HG02798 (cell line): ENCODE data around the gene ADORA1.

ENCODE experiments used
- ATAC-seq: cut with Tn5 transposase; IDR thresholded peaks from one replicate; pipeline ENCODE4 v1.9.1; 2021; ENCODE audit warnings: mild to moderate bottlenecking; ENCODE audit not compliant: unreplicated experiment, poor library complexity

Gene ADORA1

DNA sequence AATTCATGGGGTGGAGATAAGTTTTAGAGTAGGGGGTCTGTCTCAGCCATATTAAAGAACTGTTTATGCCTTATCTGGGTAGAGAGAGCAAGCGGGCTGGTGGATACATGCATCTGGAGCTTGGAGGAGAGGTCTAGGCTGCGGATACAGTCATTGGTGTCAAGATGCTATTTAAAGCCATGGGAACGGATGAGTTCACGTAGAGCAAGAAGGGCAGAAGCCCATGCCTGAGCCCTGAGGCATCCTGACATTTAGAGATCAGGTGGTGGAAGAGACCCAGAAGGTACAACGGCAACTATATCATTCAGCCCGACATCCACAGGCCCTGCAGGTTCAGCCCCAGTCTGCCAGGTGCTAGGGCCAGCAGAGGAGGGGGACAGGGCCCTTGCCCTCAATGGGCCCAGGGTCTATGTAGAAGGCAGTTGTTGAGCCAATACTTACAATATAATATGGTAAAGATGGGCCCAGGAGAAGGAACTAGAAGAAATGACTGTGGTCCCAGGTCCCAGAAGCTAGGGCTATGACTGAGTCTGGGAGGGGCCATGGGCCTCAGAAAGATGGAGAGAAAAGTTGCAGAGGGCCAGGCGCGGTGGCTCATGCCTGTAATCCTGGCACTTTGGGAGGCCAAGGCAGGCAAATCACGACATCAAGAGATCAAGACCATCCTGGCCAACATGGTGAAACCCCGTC, 74.1 kb downstream of the ADORA1 start:
- no peak for ATAC-seq

DNA sequence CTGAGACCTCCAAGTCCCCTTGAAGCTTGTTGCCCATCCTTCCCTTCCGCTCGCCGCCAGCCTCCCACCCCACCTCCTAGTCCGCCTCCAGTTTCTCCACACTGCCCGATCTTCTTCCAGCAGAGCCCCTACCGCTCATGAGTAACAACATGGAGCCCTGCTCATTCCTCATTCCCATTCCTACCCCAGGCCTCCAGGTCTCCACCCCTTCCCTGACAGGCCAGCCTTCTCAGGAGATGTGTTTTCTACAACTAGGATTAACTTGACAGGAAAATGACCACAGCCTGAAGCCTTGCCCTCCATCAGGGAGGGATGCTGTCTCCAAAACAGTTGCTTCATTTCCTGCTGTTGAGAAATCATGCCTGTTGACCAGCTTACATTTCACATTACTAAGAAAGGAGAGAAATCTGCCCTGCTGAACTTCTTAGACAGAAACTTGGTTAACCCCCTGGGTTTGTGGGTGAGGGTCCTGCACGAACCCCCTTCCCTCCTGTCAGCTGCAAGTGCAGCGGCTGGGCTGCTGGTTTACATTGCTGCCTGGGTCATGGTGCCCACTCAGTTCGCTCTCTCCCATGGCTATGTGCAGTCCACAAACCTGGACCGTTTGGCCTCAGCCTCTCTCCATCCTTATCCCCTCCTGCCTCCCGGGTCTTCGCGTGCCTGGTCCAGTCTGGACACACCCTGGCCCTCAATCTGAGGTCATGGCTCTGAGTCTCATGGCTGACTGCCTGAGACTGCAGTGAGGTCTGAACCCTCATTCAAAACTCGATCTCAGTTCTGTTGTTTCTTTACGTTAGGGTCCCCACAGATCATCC, 75.1 kb downstream of the ADORA1 start:
- no peak for ATAC-seq

DNA sequence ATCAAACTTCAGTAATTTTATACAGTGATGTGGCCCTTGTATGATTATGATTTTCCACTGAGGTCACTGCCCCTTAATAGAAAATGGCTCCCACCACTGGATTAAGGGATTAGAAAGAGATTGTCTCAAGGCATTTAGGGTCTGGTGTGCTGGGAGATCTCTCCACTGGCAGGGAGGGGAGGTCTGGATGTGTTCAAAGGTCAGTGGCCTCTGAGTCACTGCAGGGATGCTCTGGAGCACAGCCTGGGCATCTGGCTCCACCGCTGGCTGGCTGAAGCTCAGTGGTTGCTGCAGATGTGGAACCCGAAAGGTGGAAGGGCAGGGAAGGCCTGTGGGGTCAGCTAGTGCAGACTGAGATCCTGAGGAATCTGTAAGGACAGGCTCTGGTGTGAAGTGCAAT, 77.2 kb downstream of the ADORA1 start:
- no peak for ATAC-seq

DNA sequence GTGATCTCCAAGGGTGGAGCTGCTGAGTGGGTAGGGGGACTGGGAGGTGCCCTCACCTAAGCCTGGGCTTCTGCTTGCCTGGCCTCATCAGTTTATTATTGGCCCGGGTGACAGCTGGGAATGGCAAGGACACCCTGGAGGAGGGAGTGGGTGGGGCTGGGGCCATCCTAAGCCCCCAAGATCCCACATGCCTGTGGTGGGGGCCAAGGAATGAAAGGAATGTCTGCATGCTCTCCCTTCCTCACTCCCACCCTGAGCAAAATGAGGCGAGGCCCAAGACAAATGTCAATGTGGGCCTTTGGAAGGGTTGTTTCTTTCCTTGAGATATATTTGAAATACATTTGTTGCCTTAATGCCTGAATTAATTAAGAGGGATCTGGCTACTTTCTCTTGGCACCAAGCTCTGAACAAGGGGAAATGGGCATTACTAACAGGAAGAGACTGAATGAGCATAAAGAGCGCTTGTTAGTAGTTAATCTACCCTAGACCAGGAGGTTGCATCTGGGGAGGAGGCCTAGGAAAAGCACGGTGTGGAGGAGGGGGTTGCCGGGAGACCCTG, 78.7 kb downstream of the ADORA1 start:
- ATAC-seq = no peak

DNA sequence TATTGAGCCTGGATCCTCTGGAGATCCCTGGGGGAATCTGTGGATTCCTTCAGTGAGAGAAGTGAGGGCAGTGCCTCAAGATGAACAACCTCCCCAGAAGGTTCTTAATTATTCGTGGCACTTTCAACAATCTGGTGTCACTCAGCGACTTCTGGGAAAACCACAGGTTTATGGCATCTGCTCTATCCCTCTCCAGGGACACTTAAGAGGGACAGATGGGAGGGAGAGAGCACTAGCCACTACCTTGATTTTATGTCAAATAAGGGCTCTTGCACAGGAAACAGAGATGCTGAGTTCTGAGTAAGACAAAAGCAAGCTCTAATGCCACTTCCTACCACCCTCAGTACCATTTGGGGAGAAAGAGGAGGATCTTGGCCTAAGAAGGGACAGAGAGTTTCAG, 80.2 kb downstream of the ADORA1 start:
- ATAC-seq = no peak

GRCh38 chr1:203208181-203208580, 80.7 kb downstream of the ADORA1 start:
- no peak for ATAC-seq

DNA sequence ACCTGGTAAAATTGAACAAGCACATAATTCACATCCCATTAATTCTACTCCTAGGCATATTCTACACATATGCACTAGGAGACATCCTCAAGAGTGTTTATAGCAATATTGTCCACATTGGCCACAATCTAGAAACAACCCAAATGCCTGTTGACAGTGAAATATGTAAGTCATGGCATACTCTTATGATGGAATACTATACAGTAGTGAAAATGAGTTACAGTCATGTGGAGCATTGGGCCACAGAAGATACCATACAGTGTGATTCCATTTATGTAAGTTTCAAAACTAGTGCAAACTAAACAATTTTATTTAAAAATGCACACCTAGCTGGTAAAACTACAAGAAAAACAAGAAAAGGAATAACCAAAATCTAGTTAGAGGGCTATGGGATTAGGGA, 82.8 kb downstream of the ADORA1 start:
- no peak for ATAC-seq

DNA sequence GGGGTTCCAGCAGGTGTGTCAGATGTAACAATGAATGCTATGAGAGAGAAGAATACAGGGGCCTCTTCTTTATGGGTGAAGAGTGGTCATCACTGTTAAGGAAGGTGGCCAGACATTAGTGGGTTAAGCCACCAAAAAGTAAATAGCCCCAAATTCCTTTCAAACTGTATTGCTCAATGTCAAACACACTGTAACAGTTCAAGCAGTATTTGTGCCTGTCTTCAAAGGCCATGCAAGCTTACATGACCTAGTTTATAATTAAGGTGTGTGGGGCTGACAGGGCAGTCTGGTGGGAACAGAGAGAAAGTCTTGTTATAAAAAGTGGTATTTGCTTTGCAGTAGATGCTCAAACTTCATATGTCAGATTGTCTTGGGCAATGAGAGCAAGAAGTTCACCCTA, 83.5 kb downstream of the ADORA1 start:
- ATAC-seq = no peak

GRCh38 chr1:203211812-203212211, 84.3 kb downstream of the ADORA1 start:
- ATAC-seq = no peak

- no peak for ATAC-seq
Observed at GRCh38 chr1:203213126-203213525, 85.6 kb downstream of the ADORA1 start.

GRCh38 chr1:203214871-203215270, 87.3 kb downstream of the ADORA1 start:
- no peak for ATAC-seq

GRCh38 chr1:203215573-203215972, 88.0 kb downstream of the ADORA1 start:
- no peak for ATAC-seq

- ATAC-seq = no peak
Observed at GRCh38 chr1:203216274-203217138, 89.0 kb downstream of the ADORA1 start.
